Measurements from ENCODE around the gene DRICH1. TPM values are rescaled to one million over a fixed set of nuclear protein-coding genes. Genes with fewer than 3 reads are reported as not detected.

Gene DRICH1
- total and polyA plus RNA-seq, 2 of the 8 experiments (the other 6 are each of a cell fraction or from before 2014, with no cell fraction given) = 0.21 to 0.28 TPM

- H2AK5ac ChIP-seq (ENCODE audit: low read depth, low read length) = no peak overlapping the region
- no peaks in the 10 kb centered on the region for H3K4me1 ChIP-seq (replicated peaks in 1 of 4; ENCODE audit: control insufficient read depth in 3 of 4, insufficient read depth in 4 of 4, low read length in 3 of 4)
- H3K9ac ChIP-seq (replicated peaks in 1 of 4; ENCODE audit: extremely low read depth in 1 of 4, low read depth in 3 of 4, low read length in 3 of 4) = no peak overlapping the region
- DNase-seq (ENCODE audit: low read depth in 1 of 2, low spot score in 2 of 2) = no peak
- no peaks in the 10 kb centered on the region for H3K9me3 ChIP-seq (ENCODE audit: insufficient read depth in 2 of 2, low read depth in 1 of 2, low read length in 1 of 2)
- no peaks in the 10 kb centered on the region for H3K36me3 ChIP-seq (ENCODE audit: control insufficient read depth in 2 of 4, insufficient read depth in 4 of 4, low read length in 3 of 4)
- H3K79me1 ChIP-seq (ENCODE audit: low read depth, low read length) = no peaks in the 10 kb centered on the region
- H3K18ac ChIP-seq (ENCODE audit: extremely low read depth, low read length) = no peak overlapping the region
- H3K27ac ChIP-seq (ENCODE audit: low read depth, low read length) = no peak overlapping the region
- H2AFZ ChIP-seq (ENCODE audit: low read length) = no peak overlapping the region
- no peak overlapping the region for H3K4ac ChIP-seq (replicated peaks; ENCODE audit: insufficient read length, low read depth, low read length)
- no peak overlapping the region for H4K91ac ChIP-seq (replicated peaks; ENCODE audit: insufficient read length, low read length)
- H3K27me3 ChIP-seq (replicated peaks in 1 of 4; ENCODE audit: control insufficient read depth in 3 of 4, extremely low read depth in 1 of 4, insufficient read depth in 3 of 4, low read length in 3 of 4) = peaks cover 0 to 2% (median 0%) of the 10 kb centered on the region in 4 experiments; a peak in 1 of 7 replicates
- no peak overlapping the region for H2BK120ac ChIP-seq (replicated peaks; ENCODE audit: low read depth, low read length)
- H2BK5ac ChIP-seq (ENCODE audit: low read depth, low read length) = no peak overlapping the region
- H2BK20ac ChIP-seq (ENCODE audit: low read length) = no peak overlapping the region
- H3K4me3 ChIP-seq (ENCODE audit: extremely low read depth in 1 of 4, insufficient read depth in 2 of 4, low read depth in 3 of 4, low read length in 4 of 4) = no peak overlapping the region
- ChIA-PET POLR2A (ENCODE audit: partially characterized antibody) (interaction anchor here (1.0 kb wide), 1 partner anchor 13 kb away, joined by 3 read pairs; no protein-coding TSS in a partner anchor), CTCF (ENCODE audit: partially characterized antibody) (no interaction called here)
- no peaks in the 10 kb centered on the region for H3K23me2 ChIP-seq (ENCODE audit: low read depth, low read length)
- WGBS, 2 experiments (ENCODE audit: extremely low coverage in 1 of 2, insufficient coverage in 1 of 2, insufficient read length in 1 of 2, insufficient replicate concordance in 2 of 2, low coverage in 1 of 2, low lambda C conversion rate in 2 of 2, missing lambda C conversion rate in 1 of 2) = 85% methylated on average over 7 of the region's 7 CpGs; no CpG with 5 or more reads in 1 of the 2 experiments
- H4K5ac ChIP-seq (ENCODE audit: insufficient read length, low read depth, low read length) = no peak overlapping the region
- no peak for FAIRE-seq
- no peak overlapping the region for H3K14ac ChIP-seq (ENCODE audit: insufficient read length)
- H4K20me1 ChIP-seq (replicated peaks in 1 of 2; ENCODE audit: control insufficient read depth in 1 of 2, insufficient read depth in 2 of 2, low read length in 2 of 2) = peaks cover 0 to 3% of the 10 kb centered on the region in 2 experiments
- no peak overlapping the region for H2BK15ac ChIP-seq (ENCODE audit: low read length)
- no peak overlapping the region for H3K56ac ChIP-seq (replicated peaks; ENCODE audit: insufficient read length, low read depth, low read length)
- no peak overlapping the region for H3K4me2 ChIP-seq (ENCODE audit: insufficient read depth in 1 of 2, low read depth in 2 of 2, low read length in 2 of 2)
- no peak overlapping the region for H3K23ac ChIP-seq (ENCODE audit: insufficient read length)
- no peaks in the 10 kb centered on the region for H3K79me2 ChIP-seq (ENCODE audit: control insufficient read depth in 1 of 2, insufficient read depth in 2 of 2, low read length in 2 of 2)
- no peak overlapping the region for H2BK12ac ChIP-seq (ENCODE audit: low read depth, low read length)
- H4K8ac ChIP-seq (ENCODE audit: extremely low read depth, insufficient read depth, low read length) = no peak overlapping the region
- no peak for TF ChIP-seq CREB1 (IDR thresholded peaks at IDR 0.05)
These were observed 28.9 kb downstream of the DRICH1 start for GRCh38 chr22:23603266-23603665.

Data from H1 (cell line).